NCI-H1105 (cell line): ENCODE measurements around the gene TMEM191B.
"Not testable (repeated sequence)": the region's sequence is repeated elsewhere in the genome, so short reads cannot be mapped to it uniquely, and the experiment has no call there.

ENCODE experiments used
- DNase-seq: peaks from one replicate; lab custom pipeline; 2025; lab: John Stamatoyannopoulos, UW

Gene TMEM191B

DNA sequence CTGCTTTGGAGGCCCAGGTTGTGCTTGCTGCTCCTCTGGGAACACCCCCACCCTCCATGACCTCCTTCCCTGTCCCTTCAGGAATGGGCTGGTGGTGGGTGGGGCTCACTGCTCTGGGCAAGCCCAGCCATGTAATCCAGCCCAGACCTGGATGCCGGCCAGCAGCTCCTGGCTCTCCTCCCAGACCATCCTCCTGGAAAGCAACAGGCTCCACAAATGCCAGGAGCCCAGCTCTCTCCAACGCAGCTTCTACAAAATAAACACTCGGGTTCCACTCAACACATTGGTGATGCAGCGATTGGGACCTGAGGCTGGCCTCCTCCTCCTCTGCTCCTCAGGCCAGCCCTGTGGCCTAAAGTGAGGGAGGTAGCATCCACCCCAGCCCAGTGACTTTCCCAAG lies 30.9 kb downstream of the TMEM191B start:
- DNase-seq: not testable (repeated sequence)

DNA sequence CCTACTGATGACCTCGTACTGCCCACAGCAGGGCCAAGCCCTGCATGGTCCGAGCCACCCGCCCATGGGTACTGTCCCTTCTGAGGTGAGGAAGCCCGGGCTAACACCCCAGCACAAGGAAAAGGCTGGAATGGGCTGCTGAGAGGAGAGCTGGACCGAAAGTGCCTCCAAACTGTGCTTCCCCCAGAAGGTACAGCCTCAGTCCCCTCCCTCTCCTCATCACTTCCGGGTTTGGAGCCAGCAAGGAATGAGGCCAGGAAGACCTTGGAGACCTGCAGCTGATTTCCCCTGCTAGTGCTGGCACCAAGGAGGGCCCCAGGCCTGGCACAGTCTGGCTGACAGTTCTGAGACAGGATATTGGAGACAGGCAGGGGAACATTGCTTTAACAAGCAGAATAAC lies 31.3 kb downstream of the TMEM191B start:
- not testable (repeated sequence) for DNase-seq

- DNase-seq: not testable (repeated sequence)
These were observed 32.7 kb downstream of the TMEM191B start for GRCh38 chr22:18560099-18560974.

DNA sequence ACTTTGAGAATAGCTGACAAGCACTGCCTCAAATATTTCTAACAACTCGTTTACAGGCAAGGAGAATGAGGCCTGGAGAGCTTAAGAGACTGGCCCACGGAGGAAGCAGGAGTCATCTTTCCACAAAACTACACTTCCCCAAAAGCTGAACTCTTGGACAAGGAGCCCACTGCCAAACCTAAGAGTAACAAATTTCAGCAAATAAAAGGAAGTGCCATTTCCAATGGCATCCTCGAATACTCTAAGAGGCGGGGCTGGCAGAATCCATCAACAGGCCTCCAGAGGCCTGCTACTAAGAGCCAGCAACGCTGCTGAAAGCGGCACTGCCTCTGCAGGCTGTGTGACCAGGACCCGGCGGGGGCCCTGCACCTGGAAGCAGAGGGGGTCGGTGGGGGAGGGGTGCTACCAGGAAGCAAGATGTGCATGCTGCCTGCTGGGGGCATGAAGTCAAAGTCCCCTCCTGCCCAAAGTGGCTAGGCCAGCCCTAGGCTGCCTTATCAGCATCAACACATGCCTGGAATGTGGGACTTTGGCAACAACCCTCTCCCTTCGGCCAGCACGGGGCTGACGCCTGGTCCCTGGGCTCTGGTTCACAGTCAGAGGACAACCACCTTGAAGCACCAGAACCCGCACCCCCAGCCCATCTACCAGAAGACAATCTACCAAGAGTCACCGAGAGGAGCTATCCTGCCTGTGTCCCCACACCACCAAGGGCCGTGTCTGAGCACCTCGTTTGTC lies 43.1 kb downstream of the TMEM191B start:
- DNase-seq: not testable (repeated sequence)

GRCh38 chr22:18573483-18574164 lies 46.0 kb downstream of the TMEM191B start:
- not testable (repeated sequence) for DNase-seq

DNA sequence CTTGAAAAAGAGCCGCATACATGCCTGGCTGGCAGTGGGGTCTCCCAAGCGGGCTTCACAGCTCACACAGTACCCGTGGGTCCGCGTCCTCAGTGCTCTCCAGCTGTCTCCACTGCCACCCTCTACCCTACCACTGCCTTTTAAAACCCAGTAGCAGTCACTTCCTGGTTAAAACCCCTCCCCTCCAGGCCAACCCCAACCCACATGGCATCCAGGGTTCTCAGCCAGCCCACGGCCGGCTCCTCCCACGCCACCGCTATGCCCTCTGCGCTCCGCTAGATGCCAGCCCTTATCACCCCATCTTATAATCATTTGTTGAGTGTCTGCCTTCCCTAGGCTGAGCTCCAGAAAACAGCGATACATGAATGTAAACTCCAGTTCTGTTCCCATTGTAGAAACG lies 47.0 kb downstream of the TMEM191B start:
- not testable (repeated sequence) for DNase-seq

GRCh38 chr22:18575686-18576085 lies 48.1 kb downstream of the TMEM191B start:
- not testable (repeated sequence) for DNase-seq

GRCh38 chr22:18577090-18577818 lies 49.7 kb downstream of the TMEM191B start:
- DNase-seq: not testable (repeated sequence)

GRCh38 chr22:18577847-18578246 lies 50.2 kb downstream of the TMEM191B start:
- DNase-seq: not testable (repeated sequence)
